GM19452 (cell line): ENCODE measurements around the gene PLA2G4D.

Experiments
- ATAC-seq: cut with Tn5 transposase; IDR thresholded peaks from one replicate; pipeline ENCODE4 v1.9.1; 2021; ENCODE audit not compliant: unreplicated experiment

Gene PLA2G4D

GRCh38 chr15:42053914-42054313 is 40.4 kb downstream of the PLA2G4D start:
- ATAC-seq, result no peak

- no peak for ATAC-seq
These were observed 41.4 kb downstream of the PLA2G4D start for GRCh38 chr15:42053010-42053409.

GRCh38 chr15:42050484-42051255 is 43.7 kb downstream of the PLA2G4D start:
- ATAC-seq, result no peak

- ATAC-seq, result no peak
These were observed 45.6 kb downstream of the PLA2G4D start for GRCh38 chr15:42048821-42049200.

- ATAC-seq, result no peak
These were observed 46.1 kb downstream of the PLA2G4D start for GRCh38 chr15:42048080-42048820.

GRCh38 chr15:42046597-42046996 is 47.8 kb downstream of the PLA2G4D start:
- ATAC-seq, result no peak

- ATAC-seq, result no peak
These were observed 49.1 kb downstream of the PLA2G4D start for GRCh38 chr15:42045211-42045615.

GRCh38 chr15:42042602-42043400 is 51.6 kb downstream of the PLA2G4D start:
- no peak for ATAC-seq

- ATAC-seq, result no peak
These were observed 56.0 kb downstream of the PLA2G4D start for GRCh38 chr15:42038401-42038800.

GRCh38 chr15:42037656-42038055 is 56.7 kb downstream of the PLA2G4D start:
- no peak for ATAC-seq

- no peak for ATAC-seq
These were observed 57.4 kb downstream of the PLA2G4D start for GRCh38 chr15:42036966-42037365.

- ATAC-seq, result no peak
These were observed 58.1 kb downstream of the PLA2G4D start for GRCh38 chr15:42036112-42036905.

GRCh38 chr15:42035435-42035761 is 59.0 kb downstream of the PLA2G4D start:
- peak; percentile 83 for ATAC-seq

GRCh38 chr15:42034628-42035434 is 59.5 kb downstream of the PLA2G4D start:
- ATAC-seq, result peak; percentile 11

- no peak for ATAC-seq
These were observed 61.0 kb downstream of the PLA2G4D start for GRCh38 chr15:42033214-42033873.

GRCh38 chr15:42032376-42033213 is 61.8 kb downstream of the PLA2G4D start:
- ATAC-seq, result no peak

GRCh38 chr15:42031198-42031915 is 63.0 kb downstream of the PLA2G4D start:
- ATAC-seq, result no peak

- no peak for ATAC-seq
These were observed 66.8 kb downstream of the PLA2G4D start for GRCh38 chr15:42027521-42027920.
